GM12872 (cell line): ENCODE measurements around the gene KLRC4.

Experiments
- TF ChIP-seq, protein P1 (sequence below): IDR thresholded peaks from 3 replicates; pipeline ENCODE4 v1.5.1; 2011; ENCODE audit warnings: low read depth, mild to moderate bottlenecking, low read length, moderate library complexity; ENCODE audit not compliant: insufficient read depth

KLRC4 gene

DNA sequence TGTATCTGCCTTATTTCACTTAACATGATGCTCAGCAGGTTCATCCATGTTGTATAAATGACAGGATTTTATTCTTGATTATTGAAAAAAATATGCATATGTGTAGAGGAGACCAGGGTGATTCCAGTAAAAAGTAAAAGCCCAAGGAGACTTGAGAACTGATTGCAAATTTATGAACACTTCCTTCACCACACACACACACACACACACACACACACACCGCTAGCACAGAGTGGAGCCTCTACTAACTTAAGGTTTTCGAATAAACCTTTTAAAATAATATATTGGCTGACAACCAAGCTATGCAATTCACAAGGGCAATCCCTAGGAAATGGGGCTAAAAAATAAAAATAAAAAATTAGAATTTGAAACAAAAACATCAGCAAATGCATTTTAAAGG is 11.4 kb downstream of the KLRC4 start:
- TF ChIP-seq, protein P1, sequence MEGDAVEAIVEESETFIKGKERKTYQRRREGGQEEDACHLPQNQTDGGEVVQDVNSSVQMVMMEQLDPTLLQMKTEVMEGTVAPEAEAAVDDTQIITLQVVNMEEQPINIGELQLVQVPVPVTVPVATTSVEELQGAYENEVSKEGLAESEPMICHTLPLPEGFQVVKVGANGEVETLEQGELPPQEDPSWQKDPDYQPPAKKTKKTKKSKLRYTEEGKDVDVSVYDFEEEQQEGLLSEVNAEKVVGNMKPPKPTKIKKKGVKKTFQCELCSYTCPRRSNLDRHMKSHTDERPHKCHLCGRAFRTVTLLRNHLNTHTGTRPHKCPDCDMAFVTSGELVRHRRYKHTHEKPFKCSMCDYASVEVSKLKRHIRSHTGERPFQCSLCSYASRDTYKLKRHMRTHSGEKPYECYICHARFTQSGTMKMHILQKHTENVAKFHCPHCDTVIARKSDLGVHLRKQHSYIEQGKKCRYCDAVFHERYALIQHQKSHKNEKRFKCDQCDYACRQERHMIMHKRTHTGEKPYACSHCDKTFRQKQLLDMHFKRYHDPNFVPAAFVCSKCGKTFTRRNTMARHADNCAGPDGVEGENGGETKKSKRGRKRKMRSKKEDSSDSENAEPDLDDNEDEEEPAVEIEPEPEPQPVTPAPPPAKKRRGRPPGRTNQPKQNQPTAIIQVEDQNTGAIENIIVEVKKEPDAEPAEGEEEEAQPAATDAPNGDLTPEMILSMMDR, result no peak

DNA sequence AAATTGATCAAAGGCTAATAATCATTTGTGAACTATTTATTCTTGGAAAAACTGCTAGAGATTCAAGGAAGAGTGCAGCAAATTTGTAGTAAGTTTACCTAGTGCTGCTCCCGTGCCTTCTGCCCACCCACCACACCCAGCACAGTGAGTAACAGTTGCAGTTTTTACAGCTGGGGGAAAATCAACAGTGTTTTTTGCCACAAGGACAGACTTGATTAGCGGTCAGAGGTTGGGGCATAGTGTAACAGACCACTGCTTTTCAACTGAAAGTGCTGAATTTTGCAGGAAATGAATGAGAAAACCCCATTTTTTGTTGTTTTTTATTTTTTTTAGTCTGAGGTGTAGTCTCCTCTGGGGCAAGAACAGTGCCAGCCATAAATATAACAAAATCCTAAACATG is 12.3 kb downstream of the KLRC4 start:
- TF ChIP-seq, protein P1, result no peak

DNA sequence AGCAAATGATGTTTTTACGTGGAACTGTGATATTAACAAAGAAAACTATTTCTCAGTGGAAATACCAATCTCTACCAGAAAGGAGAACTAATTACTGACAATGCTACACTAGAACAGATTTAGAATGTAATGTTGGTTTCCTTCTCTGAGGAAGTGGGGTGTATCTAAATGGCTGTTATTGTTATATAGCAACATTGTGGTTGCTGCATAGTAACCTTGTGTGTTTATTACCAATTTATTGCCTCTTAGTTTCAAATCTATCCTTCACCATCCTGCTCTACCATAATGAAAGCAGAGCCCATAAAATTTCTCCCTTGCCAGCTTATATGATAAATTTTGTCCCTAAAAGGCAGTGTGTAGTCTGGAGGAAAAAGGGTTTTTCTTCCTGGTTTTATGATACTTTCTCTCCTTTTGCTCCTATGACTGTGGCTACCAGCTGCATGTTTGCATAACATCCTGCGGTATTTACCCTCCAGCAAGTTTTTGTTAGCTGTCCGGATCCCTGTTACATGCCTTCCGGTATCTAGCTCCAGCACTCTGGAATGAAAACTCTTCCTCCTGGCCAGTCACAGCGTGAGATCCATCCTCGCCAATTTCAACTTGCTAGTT is 14.1 kb downstream of the KLRC4 start:
- TF ChIP-seq, protein P1, result no peak

DNA sequence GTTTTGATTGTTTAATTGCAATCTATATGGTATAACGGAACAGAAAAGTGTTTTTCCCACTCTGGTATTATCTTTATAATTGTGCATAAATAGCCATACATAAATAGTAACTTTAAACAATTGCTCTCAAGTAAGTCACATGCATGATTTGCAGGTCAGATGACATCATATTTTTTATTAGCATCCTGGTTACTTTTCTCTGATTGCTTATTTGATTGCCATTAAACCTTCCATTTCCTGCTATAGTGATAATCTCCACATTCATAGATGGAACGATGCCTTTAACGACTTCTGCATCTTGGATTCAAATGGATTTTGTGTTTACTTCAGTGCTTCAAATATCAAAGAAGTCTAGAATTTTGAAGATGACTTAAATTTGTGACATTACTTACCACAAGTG is 16.3 kb downstream of the KLRC4 start:
- TF ChIP-seq, protein P1, result no peak

DNA sequence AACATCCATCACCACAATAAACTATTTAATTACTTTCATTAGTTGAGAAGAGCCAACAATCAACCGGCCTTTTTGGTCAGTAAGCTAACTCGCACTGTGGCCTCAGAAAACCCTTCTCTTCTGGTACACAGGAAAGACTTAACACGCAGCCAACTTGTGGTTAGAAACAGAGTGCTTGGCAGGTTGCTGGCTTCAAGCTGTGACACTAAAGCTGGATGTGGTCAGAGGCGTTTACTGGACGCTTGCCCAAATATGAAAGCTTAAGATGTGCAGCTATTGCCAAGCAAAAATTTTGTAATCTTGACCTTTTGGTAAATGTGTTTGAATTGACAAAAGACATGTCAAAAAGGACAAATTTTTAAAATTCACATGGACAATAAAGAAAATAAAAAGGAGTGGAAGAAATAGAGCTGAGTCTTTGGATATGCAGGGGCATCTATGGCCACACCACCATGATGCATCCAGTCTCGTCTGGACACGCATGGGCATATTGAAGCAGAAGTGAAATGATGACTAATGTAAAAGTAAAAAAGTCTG is 17.1 kb downstream of the KLRC4 start:
- TF ChIP-seq, protein P1, result no peak

DNA sequence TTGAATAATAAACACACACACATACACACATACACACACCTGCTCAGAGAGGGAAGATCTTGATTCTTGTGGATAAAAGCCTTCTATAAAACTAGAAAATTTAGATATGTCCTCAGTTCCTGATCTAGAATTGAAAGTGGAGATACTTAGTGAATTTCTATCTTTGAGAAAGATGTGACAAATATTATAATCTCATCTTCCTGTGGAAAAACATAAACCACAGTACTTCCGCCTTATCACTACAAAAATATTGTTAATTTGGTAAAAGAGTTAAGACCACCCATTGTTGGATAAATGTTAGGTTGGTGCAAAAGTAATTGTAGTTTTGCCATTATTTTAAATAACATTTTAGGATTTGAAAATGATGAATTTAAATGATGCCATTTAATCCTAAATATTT is 19.7 kb downstream of the KLRC4 start, which contains the start of gene KLRK1:
KLRK1 (minus strand) TSS at position 138 of the 400 bp plus-strand sequence. CDS start 1,231 bp downstream, outside the sequence.
- TF ChIP-seq, protein P1, result no peak

DNA sequence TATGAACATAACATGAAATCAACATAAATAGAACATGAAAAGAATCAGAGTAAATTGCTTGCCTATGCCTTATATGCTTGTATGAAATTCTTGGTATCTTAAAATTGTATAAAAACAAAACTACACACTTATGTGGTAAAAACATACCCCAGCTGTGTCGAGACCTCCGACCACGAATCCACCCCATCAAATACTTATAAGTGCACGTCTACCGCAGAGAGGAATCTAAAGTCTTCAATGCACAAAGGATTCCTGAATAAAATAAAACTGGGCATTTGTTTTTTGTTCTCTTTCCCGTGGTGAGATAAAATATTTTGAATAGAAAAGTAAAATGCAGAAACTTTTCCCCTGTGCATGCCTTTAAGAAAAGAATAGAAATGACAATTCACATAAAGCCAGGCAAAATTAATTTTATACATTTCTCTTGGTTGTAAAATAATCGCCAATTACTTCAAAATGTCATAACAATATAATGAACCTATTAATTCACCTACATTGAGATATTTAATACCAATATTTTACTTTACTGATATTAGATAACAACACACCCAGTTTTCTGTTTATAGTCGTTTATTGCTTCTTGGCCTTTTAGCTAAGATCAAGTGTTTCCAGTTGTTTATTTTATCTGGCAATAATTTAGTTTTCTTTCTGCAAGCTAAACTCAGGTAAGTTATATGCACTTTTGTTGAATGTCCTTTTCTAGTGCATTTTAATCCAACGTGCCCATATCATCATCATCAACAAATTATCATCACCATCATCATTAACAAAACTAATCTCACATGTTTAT is 20.7 kb downstream of the KLRC4 start:
- TF ChIP-seq, protein P1, result no peak
